ENCODE data around the gene REC8.

Gene REC8, protein sequence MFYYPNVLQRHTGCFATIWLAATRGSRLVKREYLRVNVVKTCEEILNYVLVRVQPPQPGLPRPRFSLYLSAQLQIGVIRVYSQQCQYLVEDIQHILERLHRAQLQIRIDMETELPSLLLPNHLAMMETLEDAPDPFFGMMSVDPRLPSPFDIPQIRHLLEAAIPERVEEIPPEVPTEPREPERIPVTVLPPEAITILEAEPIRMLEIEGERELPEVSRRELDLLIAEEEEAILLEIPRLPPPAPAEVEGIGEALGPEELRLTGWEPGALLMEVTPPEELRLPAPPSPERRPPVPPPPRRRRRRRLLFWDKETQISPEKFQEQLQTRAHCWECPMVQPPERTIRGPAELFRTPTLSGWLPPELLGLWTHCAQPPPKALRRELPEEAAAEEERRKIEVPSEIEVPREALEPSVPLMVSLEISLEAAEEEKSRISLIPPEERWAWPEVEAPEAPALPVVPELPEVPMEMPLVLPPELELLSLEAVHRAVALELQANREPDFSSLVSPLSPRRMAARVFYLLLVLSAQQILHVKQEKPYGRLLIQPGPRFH
- 10.3 to 51.7 (median 14.6) reads per million in 3 experiments for total RNA-seq

DNA sequence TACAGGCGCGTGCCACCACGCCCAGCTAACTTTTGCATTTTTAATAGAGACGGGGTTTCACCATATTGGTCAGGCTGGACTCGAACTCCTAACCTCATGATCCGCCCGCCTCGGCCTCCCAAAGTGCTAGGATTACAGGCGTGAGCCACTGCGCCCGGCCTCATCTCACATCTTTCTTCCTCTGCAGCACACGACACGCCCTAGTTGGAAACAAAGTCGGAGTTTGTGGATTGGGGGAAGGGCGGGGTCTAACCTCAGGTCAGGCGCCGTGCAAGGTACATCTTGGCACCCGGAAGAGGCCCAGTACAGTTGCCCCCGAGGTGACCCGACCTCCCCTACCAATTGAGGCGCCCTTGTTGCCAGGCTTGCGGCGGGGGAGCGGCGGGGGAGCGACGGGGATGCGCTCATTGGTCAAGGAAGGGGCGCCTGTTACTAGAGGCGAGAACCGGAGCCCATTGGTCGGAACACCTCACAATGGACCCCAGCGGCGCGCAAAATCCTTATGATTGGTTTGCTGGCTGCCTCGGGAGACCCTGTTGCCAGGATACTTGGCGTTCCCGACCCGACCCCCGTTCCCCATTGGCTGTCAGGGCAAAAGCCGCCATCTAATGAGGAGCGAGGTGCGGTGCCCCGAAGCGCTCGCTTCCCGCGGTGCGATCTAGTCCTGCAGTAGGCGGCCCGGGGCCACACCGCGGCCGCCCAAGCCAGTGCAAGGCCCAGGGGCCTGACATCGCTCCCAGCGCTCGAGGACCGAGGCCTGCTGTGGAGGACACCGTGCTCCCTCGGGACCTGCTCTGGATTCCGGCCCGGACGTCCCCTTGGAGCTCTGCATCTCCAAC is at the start of gene REC8:
Gene REC8 (plus strand): TSS at position 659 of the 839 bp plus-strand sequence. CDS start 473 bp downstream, outside the sequence.
- DNase-seq: peak; percentile 68

DNA sequence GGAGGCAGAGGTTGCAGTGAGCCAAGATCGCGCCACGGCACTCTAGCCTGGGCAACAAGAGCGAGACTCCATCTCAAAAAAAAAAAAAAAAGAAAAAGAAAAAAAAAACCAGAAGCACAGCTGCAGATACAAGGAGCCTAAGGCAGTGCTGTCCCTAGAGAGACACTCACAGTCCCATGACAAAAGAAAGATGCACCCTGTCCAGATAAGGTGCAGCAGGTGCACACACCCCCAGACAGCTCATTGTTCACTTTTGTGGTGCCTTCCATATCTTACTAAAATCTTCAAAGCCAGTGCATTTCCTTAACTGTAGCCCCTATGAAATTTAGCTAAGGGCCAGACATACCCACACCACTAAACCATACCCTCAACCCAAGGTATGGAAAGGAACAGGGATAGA is 49.5 kb upstream of the REC8 start:
- DNase-seq: no peak

DNA sequence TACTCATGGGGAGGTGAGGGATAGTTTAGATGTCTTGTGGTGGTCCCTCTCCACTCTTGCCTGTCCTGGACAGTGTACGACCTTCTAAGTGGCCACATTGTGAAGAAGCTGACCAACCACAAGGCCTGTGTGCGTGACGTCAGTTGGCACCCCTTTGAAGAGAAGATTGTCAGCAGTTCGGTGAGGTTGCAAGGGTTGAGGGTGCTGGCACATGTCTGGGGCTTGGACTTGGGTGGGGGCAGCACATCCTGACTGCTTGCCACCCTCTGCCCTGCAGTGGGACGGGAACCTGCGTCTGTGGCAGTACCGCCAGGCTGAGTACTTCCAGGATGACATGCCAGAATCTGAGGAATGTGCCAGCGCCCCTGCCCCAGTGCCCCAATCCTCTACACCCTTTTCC is 49.0 kb upstream of the REC8 start:
- DNase-seq: no peak

DNA sequence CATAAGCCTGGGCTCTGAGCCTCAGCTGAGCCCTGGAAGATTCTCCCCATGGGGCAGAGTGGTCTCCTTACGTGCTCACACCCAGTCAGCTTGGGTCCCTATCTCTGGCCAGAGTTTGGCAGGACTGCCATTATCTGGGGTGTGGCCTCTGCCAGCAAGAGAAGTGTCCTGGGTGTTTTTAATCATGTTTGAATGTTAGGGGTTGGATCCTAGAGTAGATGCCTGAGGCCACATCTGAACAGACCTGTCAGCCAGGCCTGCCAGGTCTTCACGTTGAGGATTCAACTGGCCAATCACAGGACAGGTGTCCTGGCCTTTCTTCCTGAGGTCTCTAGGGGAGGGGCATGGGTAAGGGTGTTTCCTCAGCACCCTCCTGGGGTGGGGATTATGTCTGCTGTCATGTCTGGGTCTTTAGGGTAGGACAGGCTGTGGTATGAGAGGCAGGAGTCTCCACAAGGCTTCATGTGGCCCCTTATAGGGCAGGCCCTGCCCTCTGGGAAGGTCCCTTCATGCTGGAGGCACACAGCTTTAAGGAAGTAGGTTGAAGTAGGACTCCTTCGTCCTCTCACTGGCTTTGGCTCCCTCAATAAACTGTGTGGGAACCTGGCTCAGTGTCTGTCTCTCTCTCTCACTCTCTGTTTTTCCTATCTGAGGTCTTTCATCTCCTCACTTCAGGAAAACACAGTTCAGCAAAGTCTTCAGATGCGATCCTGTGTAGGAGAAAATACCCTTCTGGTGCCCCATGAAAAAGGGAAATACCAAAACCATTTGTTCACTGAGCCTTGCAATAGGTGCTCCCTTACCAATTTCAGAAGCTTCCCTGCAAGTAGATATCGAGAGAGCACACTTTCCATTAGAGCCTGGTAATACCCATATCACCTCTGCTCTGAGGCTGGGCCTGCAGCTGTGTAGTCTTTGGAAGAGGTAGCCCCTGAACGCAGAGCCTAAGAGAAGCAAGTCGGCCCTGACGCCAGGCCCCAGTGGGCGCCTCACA is 48.2 kb upstream of the REC8 start:
- no peak for DNase-seq

DNA sequence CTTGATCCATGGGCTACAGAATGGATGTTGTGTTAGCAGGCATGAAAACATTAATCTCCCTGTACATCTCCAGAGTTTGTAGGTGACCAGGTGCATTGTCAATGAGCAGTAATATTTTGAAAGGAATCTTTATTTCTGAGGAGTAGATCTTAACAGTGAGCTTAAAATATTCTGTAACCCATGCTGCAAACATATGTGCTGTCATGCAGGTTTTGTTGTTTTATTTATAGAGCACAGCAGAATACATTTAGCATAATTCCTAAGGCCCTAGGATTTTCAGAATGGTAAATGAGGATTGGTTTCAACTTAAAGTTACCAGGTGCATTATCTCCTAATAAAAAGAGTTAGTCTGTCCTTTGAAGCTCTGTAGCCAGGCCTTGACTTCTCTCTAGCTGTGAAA is 44.9 kb upstream of the REC8 start:
- DNase-seq: no peak

DNA sequence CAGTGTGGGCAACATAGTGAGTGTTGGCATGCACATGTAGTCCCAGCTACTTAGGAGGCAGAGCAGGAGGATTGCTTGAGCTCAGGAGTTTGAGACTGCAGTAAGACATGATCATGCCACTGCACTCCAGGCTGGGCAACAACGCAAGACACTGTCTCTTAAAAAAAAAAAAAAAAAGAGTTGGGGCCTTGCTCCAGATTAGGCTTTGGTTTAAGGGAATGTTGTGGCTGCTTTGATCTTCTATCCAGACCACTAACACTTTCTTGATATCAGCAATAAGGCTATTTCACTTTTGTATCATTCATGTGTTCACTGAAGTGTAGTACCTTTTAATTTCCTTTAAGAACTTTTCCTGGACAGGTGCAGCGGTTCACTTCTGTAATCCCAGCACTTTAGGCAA is 44.2 kb upstream of the REC8 start:
- DNase-seq: no peak

DNA sequence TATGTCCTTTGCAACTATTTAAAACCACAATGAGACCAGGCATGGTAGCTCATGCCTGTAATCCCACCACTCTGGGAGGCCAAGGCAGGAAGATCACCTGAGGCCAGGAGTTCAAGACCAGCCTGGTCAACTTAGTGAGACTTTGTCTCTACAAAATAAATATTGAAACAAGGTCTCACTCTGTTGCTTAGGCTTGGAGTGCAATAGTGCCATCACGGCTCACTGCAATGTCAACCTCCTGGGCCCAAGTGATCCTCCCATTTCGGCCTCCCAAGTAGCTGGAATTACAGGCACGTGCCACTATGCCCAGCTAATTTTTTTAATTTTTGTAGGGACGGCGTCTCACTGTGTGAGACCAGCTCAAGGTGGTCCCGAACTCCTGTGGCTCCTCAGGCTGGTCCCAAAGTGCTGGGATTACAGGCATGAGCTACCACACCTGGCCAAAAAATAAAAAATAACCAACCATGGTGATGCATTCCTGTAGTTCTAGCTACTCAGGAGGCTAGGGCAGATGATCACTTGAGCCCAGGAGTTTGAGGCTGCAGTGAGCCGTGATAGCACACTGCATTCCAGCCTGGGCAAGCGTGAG is 42.4 kb upstream of the REC8 start:
- no peak for DNase-seq

DNA sequence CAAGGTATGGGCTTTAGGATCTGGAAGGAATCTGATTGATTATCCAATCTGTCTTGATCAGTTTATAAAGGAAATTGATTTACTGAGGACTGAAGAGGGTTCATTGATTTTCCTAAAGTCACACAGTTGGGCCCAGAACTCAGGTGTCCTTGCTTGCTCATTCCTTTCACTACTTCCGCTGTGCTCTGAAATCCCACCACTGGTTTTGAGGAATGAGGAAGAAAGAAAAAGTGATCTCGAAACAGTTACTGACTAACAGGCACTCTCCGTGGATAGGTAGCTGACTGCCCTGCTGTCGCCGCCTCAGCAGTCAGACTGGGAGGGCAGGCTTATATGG is 41.5 kb upstream of the REC8 start, which contains the start of gene FITM1:
Gene FITM1 (plus strand): TSS at position 280 of the 337 bp plus-strand sequence. CDS start 905 bp downstream, outside the sequence.
- DNase-seq: no peak

DNA sequence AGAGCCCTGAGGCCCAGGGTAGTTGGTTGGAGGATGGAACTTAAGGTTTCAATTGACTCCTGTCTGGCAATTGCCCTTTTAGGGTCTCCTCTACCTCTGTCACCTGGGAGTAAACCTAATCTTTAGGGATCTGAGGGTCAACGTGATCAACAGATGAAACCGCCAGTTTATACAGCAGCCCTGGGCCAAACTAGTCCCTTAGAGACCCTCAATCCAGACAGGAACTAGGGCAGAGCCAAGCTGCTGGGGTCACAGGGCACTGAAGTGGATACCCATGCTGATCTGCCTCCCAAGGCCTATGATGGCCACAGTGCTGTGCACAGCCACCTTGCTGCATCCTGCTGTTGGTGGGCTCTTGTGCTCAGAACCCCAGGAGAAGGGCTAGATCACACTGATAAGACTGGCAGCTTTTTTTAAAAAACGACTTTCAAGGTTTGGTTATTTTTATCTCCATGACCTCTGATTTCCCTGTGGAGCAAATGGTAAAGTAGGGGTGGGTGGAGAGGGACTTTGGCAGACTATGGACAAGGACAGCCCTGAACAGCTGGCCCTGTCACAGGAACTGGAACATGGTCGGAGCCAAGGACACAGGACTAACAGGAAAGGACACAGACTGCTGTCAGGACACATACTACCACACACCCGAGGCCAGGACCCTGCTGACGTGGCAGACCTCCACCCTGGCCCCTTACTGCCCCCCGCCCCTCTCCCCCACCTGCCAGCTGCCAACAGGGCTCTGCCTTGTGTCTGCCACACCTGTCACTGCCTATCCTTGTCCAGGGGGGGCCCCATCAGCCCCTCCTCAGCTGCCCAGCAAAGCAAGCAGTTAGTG is 40.9 kb upstream of the REC8 start:
- DNase-seq: no peak

DNA sequence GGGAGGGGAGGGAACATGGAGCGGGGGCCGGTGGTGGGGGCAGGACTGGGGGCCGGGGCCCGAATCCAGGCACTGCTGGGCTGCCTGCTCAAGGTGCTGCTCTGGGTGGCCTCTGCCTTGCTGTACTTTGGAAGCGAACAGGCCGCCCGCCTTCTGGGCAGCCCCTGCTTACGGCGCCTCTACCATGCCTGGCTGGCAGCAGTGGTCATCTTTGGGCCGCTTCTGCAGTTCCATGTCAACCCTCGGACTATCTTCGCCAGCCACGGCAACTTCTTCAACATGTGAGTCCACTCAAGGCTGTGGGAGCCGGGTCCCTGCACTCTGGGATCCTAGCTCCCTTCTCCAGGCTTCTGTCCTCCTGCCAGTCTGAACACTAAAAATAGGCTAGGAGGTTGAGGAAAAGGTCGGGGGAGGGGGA is 40.3 kb upstream of the REC8 start:
- no peak for DNase-seq

DNA sequence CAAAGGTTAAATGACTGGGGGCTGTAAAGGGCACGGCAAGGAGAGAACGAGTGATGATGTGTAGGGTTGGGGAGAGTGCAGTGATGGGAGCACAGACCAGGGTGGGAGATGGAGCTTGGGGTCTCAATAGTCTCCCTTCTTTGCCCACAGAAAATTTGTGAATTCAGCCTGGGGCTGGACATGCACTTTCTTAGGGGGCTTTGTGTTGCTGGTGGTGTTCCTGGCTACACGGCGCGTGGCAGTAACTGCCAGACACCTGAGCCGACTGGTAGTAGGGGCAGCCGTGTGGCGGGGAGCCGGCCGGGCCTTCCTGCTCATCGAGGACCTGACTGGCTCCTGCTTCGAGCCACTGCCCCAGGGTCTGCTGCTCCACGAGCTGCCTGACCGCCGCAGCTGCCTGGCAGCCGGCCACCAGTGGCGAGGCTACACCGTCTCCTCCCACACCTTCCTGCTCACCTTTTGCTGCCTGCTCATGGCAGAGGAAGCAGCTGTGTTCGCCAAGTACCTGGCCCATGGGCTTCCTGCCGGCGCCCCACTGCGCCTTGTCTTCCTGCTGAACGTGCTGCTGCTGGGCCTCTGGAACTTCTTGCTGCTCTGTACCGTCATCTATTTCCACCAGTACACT is 39.7 kb upstream of the REC8 start:
- DNase-seq: peak; percentile 32

DNA sequence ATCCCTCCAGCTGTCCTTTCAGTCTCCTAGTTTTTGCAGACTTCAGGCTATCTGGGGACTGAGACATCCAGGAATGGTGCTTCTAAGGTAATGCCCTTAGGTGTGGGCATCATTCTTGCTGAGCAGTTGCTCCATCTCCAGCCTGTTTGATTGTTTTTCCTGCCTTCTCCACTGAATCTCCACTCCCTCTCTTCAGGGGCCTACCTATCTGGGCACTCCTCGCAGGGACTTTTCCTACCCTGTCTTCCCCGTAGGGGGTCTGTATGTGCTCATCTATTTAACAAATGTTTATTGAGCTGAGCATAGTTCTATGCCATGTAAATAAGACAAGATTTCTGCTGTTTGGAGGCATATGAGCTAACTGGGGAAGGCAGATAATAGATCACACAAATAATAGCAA is 38.9 kb upstream of the REC8 start:
- no peak for DNase-seq

DNA sequence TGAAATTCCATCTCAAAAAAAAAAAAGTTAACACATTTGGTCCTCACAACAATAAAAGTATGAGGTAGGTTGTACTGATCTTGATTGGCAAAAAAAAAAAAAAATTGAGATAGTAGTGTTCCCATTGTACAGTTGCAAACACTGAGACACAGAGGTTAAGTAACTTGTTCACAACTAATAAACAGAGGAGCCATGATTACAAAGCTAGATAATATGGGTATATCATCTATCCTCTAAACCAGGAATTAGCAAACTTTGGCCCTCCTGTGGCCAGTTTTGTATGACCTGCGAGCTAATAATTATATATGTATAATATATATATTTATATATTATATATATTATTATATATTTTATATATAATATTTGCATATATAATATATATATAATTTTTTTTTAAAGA is 38.1 kb upstream of the REC8 start:
- DNase-seq: no peak

DNA sequence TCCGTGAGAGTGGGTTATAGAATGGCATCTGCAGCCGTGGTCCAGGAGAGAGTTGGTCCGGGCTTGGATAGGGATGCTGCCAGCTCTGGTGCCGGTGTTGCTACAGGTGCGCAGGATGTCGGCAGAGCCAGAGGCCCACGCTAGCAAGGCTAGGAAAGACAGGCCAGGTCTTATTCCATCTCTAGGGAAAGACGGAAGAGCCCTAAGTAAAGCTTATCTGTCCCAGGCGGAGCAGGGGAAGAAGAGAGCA is 36.4 kb upstream of the REC8 start:
- no peak for DNase-seq

DNA sequence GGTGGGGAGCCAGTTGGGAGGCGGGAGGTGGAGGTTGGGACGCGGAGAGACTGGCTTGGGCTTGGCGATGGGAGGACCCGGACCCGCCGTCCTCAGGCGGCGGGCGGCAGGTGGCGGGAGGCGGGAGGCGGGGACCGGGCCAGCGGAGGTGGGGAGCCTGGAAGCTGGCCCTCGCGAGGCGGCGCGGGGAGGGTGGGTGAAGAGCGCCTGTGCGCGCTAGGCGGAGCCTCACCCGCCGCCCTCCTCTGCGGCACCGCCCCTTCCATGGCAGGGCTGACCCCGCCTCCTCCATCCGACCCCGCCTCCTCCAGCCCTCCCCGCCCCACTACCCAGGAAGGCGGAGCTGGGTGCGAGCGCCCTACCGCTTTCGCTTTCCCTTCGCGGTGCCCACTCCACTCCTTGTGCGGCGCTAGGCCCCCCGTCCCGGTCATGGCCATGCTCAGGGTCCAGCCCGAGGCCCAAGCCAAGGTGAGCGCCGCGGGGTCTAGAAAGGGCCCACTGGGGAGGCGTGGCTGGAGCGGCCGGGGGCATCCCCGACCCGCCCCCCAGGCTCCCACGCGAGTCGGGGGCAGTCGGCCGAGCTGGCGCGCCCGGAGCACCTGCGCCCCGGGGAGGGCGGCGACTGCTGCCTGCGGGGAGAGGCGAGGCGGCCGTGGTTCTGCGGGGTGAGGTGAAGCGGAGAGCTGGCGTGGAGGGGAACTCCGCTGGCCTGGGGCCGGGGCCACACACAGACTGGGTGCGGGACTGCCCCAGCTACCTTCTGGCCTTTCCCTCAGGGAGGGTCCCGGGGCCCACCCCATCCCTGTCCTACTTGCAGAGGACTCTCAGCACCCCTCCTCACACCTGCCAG is 35.8 kb upstream of the REC8 start, which contains the start of gene PSME1:
Gene PSME1 (plus strand): TSS at position 361 of the 850 bp plus-strand sequence. CDS start 69 bp downstream, at position 430.
- peak; percentile 90 for DNase-seq

DNA sequence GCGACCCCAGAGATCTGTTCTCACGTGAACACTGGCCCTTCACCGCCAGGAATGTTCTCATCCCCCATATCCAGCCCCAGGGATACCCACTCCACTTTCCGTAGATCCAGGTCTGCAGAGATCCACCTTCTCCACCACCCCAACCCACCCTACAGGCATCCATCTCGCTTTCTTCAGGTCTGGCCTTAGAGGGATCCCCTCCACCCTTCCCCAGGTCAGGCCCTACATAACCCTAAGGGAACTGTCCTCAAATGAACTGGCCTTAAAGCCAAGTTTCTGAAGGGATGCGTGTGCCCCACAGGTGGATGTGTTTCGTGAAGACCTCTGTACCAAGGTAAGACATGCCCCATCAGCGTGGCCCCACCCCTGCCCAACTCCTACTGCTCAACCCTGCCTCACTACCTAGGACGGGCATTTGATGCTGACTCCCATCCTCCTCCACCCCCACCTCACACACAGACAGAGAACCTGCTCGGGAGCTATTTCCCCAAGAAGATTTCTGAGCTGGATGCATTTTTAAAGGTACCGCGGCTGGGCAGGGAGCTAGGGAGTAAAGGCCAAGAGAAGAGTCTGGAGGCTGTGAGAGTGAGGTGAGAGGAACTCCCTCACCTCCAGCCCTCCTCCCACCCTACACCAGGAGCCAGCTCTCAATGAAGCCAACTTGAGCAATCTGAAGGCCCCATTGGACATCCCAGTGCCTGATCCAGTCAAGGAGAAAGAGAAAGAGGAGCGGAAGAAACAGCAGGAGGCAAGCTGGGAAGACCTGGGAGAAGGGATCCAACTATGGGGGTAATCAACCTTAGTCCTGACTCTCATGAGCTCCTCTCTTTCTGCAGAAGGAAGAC is 35.0 kb upstream of the REC8 start:
- DNase-seq: no peak

DNA sequence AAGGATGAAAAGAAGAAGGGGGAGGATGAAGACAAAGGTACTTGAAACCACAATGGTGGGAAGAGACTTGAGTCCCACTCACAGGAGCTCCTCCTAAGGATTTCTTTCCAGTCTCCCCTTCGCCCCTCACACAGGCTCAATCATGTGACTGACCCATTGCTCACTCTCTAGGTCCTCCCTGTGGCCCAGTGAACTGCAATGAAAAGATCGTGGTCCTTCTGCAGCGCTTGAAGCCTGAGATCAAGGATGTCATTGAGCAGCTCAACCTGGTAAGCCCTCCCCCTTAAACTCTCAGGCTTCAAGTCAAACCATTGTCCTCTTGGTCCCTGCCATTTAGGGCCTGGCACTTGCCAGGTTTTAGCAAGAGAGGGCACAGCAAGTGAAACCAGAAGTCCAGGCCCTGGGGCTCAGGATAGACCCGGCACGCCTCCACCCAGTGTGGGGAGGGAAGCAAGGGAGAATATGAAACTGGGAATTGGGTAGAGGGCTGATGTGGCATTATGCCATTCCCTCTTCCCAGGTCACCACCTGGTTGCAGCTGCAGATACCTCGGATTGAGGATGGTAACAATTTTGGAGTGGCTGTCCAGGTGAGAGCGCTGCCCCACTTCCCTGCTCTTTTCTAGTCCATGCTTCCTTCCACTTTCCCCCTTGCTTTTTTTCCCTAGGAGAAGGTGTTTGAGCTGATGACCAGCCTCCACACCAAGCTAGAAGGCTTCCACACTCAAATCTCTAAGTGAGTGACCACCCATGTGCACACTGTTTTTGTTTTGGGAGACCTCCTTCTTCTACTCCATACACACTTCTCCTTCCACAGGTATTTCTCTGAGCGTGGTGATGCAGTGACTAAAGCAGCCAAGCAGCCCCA is 34.1 kb upstream of the REC8 start:
- DNase-seq: no peak

Data from central memory CD4-positive, alpha-beta T cell (primary cell).